Activated T-cell treated with anti-CD3 and anti-CD28 coated beads for 48 hours (primary cell): Measurements from ENCODE around the gene KAZN.
"Not testable (repeated sequence)": the region's sequence is repeated elsewhere in the genome, so short reads cannot be mapped to it uniquely, and the experiment has no call there.

Source experiments
- DNase-seq: peaks from one replicate; pipeline ENCODE4 v3.0.0-alpha.2; 2020; ENCODE audit warnings: low read depth

KAZN gene

GRCh38 chr1:15117671-15118325, 519.3 kb downstream of the KAZN start:
- no peak for DNase-seq

- no peak for DNase-seq
These were observed 520.1 kb downstream of the KAZN start for GRCh38 chr1:15118579-15118978.

GRCh38 chr1:15120251-15120945, 521.9 kb downstream of the KAZN start:
- no peak for DNase-seq

GRCh38 chr1:15122331-15122730, 523.8 kb downstream of the KAZN start:
- DNase-seq = no peak

GRCh38 chr1:15123270-15123669, 524.8 kb downstream of the KAZN start:
- DNase-seq = no peak

GRCh38 chr1:15123925-15124324, 525.4 kb downstream of the KAZN start:
- DNase-seq = no peak

- no peak for DNase-seq
These were observed 526.0 kb downstream of the KAZN start for GRCh38 chr1:15124362-15125100.

- no peak for DNase-seq
These were observed 526.7 kb downstream of the KAZN start for GRCh38 chr1:15125101-15125745.

- no peak for DNase-seq
These were observed 529.6 kb downstream of the KAZN start for GRCh38 chr1:15128077-15128476.

GRCh38 chr1:15128520-15129313, 530.2 kb downstream of the KAZN start:
- DNase-seq = peak; percentile 68

- no peak for DNase-seq
These were observed 531.5 kb downstream of the KAZN start for GRCh38 chr1:15129944-15130343.

GRCh38 chr1:15130607-15131006, 532.1 kb downstream of the KAZN start:
- DNase-seq = no peak

GRCh38 chr1:15132965-15133364, 534.5 kb downstream of the KAZN start:
- DNase-seq = no peak

GRCh38 chr1:15134285-15134684, 535.8 kb downstream of the KAZN start:
- DNase-seq = no peak

GRCh38 chr1:15135604-15136003, 537.1 kb downstream of the KAZN start:
- not testable (repeated sequence) for DNase-seq

GRCh38 chr1:15137809-15138208, 539.3 kb downstream of the KAZN start:
- no peak for DNase-seq

- DNase-seq = no peak
These were observed 541.3 kb downstream of the KAZN start for GRCh38 chr1:15139654-15140350.

- DNase-seq = no peak
These were observed 543.6 kb downstream of the KAZN start for GRCh38 chr1:15141935-15142539.

GRCh38 chr1:15145327-15145726, 546.8 kb downstream of the KAZN start:
- no peak for DNase-seq

- no peak for DNase-seq
These were observed 547.7 kb downstream of the KAZN start for GRCh38 chr1:15146142-15146680.
